H1 (cell line): ENCODE results near the gene HLA-DMB. TPM values are rescaled to one million over a fixed set of nuclear protein-coding genes. Genes with fewer than 3 reads are reported as not detected.

ENCODE experiments used
- CTCF ChIA-PET: fragments of 300-600 bp; sonication (Branson Sonifier 250); formaldehyde crosslinking; loops from one replicate; lab custom pipeline; 2021; ENCODE audit not compliant: partially characterized antibody; lab: Charles Lee
- POLR2A ChIA-PET: fragments of 300-600 bp; sonication (Branson Sonifier 250); formaldehyde crosslinking; loops from one replicate; lab custom pipeline; 2021; ENCODE audit warnings: inconsistent platforms; ENCODE audit not compliant: partially characterized antibody; lab: Charles Lee
- DNase-seq, 2 experiments: peaks; one replicate each; pipeline versions ENCODE4 v3.0.0 to v3.0.0-alpha.2; 2010 to 2022; ENCODE audit warnings: low spot score in 2 of 2, low read depth in 1 of 2, mixed read lengths in 1 of 2
- FAIRE-seq: peaks from 2 replicates; lab custom pipeline; 2011; peaks lifted over from hg19 to GRCh38; lab: Jason Lieb, UNC
- H2AFZ ChIP-seq: 2 replicates; pipeline ENCODE4 v1.8.1; 2012; ENCODE audit warnings: low read length, inconsistent platforms
- H2AK5ac ChIP-seq: 2 replicates; pipeline ENCODE4 v1.6.1; 2013; ENCODE audit warnings: low read depth, low read length
- H2BK120ac ChIP-seq: replicated peaks from 2 replicates; pipeline ENCODE3; 2013; ENCODE audit warnings: low read depth, low read length, inconsistent platforms
- H2BK12ac ChIP-seq: 2 replicates; pipeline ENCODE4 v1.6.1; 2013; ENCODE audit warnings: low read depth, low read length
- H2BK15ac ChIP-seq: 2 replicates; pipeline ENCODE4 v1.6.1; 2013; ENCODE audit warnings: low read length
- H2BK20ac ChIP-seq: 2 replicates; pipeline ENCODE4 v1.6.1; 2013; ENCODE audit warnings: low read length
- H2BK5ac ChIP-seq: 2 replicates; pipeline ENCODE4 v1.6.1; 2013; ENCODE audit warnings: low read depth, low read length
- H3K14ac ChIP-seq: 2 replicates; pipeline ENCODE4 v1.6.1; 2013; ENCODE audit warnings: inconsistent platforms; ENCODE audit not compliant: insufficient read length
- H3K18ac ChIP-seq: 2 replicates; pipeline ENCODE4 v1.6.1; 2013; ENCODE audit warnings: low read length; ENCODE audit errors: extremely low read depth
- H3K23ac ChIP-seq: 2 replicates; pipeline ENCODE4 v1.6.1; 2013; ENCODE audit warnings: inconsistent platforms; ENCODE audit not compliant: insufficient read length
- H3K23me2 ChIP-seq: 2 replicates; pipeline ENCODE4 v1.6.1; 2013; ENCODE audit warnings: low read depth, low read length
- H3K27ac ChIP-seq: 2 replicates; pipeline ENCODE4 v1.6.1; 2011; ENCODE audit warnings: low read depth, low read length, inconsistent platforms
- H3K27me3 ChIP-seq, 4 experiments: replicated peaks in 1 of 4; 1 replicate in 1 of 4; 2 replicates in 3 of 4; pipeline versions ENCODE4 v1.6.1 to v1.8.1; 2011 to 2013; ENCODE audit warnings: low read length in 3 of 4, mild to moderate bottlenecking in 3 of 4, inconsistent platforms in 2 of 4, mixed read lengths in 2 of 4, moderate library complexity in 1 of 4; ENCODE audit not compliant: control insufficient read depth in 3 of 4, insufficient read depth in 3 of 4; ENCODE audit errors: extremely low read depth in 1 of 4
- H3K36me3 ChIP-seq, 4 experiments: 2 replicates each; pipeline versions ENCODE4 v1.6.1 to v1.8.1; 2011 to 2013; ENCODE audit warnings: mild to moderate bottlenecking in 4 of 4, low read length in 3 of 4, moderate library complexity in 2 of 4, control low read depth in 1 of 4, inconsistent platforms in 1 of 4; ENCODE audit not compliant: insufficient read depth in 4 of 4, control insufficient read depth in 2 of 4
- H3K4ac ChIP-seq: replicated peaks from 2 replicates; pipeline ENCODE3; 2013; ENCODE audit warnings: low read length, low read depth, mixed read lengths, inconsistent platforms; ENCODE audit not compliant: insufficient read length
- H3K4me1 ChIP-seq, 4 experiments: replicated peaks in 1 of 4; 1 replicate in 1 of 4; 2 replicates in 3 of 4; pipeline versions ENCODE4 v1.6.1 to v1.8.1; 2011 to 2013; ENCODE audit warnings: low read length in 3 of 4, inconsistent platforms in 2 of 4, mixed read lengths in 1 of 4; ENCODE audit not compliant: insufficient read depth in 4 of 4, control insufficient read depth in 3 of 4
- H3K4me2 ChIP-seq, 2 experiments: 2 replicates each; pipeline versions ENCODE4 v1.6.1 to v1.8.1; 2011 to 2013; ENCODE audit warnings: low read depth in 2 of 2, low read length in 2 of 2, control low read depth in 1 of 2, inconsistent platforms in 1 of 2, mild to moderate bottlenecking in 1 of 2; ENCODE audit not compliant: insufficient read depth in 1 of 2
- H3K4me3 ChIP-seq, 4 experiments: fragments of 200-600, 300-600 bp in 1 of 4; sonication (generic), shearing (Covaris generic), sonication (Bioruptor Twin) in 1 of 4; 2 replicates each; pipeline versions ENCODE4 v1.5.1 to v1.8.1; 2011 to 2016; ENCODE audit warnings: low read length in 4 of 4, low read depth in 3 of 4, control low read depth in 2 of 4, inconsistent platforms in 2 of 4, mild to moderate bottlenecking in 2 of 4, mixed read lengths in 1 of 4, moderate library complexity in 1 of 4; ENCODE audit not compliant: insufficient read depth in 2 of 4; ENCODE audit errors: extremely low read depth in 1 of 4
- H3K56ac ChIP-seq: replicated peaks from 2 replicates; pipeline ENCODE3; 2013; ENCODE audit warnings: low read depth, mild to moderate bottlenecking, mixed read lengths, low read length, inconsistent platforms; ENCODE audit not compliant: insufficient read length
- H3K79me1 ChIP-seq: 2 replicates; pipeline ENCODE4 v1.6.1; 2013; ENCODE audit warnings: low read depth, low read length, control low read depth
- H3K79me2 ChIP-seq, 2 experiments: 2 replicates each; pipeline versions ENCODE4 v1.6.1 to v1.8.1; 2012 to 2013; ENCODE audit warnings: low read length in 2 of 2, mild to moderate bottlenecking in 2 of 2, inconsistent platforms in 1 of 2; ENCODE audit not compliant: insufficient read depth in 2 of 2, control insufficient read depth in 1 of 2
- H3K9ac ChIP-seq, 4 experiments: replicated peaks in 1 of 4; 1 replicate in 1 of 4; 2 replicates in 3 of 4; pipeline versions ENCODE4 v1.6.1 to v1.8.1; 2011 to 2013; ENCODE audit warnings: low read depth in 3 of 4, low read length in 3 of 4, control low read depth in 2 of 4, mild to moderate bottlenecking in 2 of 4, moderate library complexity in 2 of 4, inconsistent platforms in 1 of 4; ENCODE audit errors: extremely low read depth in 1 of 4
- H3K9me3 ChIP-seq, 2 experiments: 2 replicates each; pipeline versions ENCODE4 v1.6.1 to v1.8.1; 2012 to 2013; ENCODE audit warnings: mild to moderate bottlenecking in 2 of 2, moderate library complexity in 2 of 2, control low read depth in 1 of 2, inconsistent platforms in 1 of 2, low read depth in 1 of 2, low read length in 1 of 2, mixed read lengths in 1 of 2; ENCODE audit not compliant: insufficient read depth in 2 of 2
- H4K20me1 ChIP-seq, 2 experiments: replicated peaks in 1 of 2; 2 replicates each; pipeline versions ENCODE3 to v1.8.1; 2011 to 2013; ENCODE audit warnings: inconsistent platforms in 2 of 2, low read length in 2 of 2, mild to moderate bottlenecking in 1 of 2; ENCODE audit not compliant: insufficient read depth in 2 of 2, control insufficient read depth in 1 of 2
- H4K5ac ChIP-seq: 2 replicates; pipeline ENCODE4 v1.6.1; 2013; ENCODE audit warnings: low read length, low read depth, mixed read lengths, inconsistent platforms; ENCODE audit not compliant: insufficient read length
- H4K8ac ChIP-seq: 2 replicates; pipeline ENCODE4 v1.8.0; 2013; ENCODE audit warnings: mild to moderate bottlenecking, moderate library complexity, low read length, inconsistent platforms; ENCODE audit not compliant: insufficient read depth; ENCODE audit errors: extremely low read depth
- H4K91ac ChIP-seq: replicated peaks from 2 replicates; pipeline ENCODE3; 2013; ENCODE audit warnings: low read length, mixed read lengths, inconsistent platforms; ENCODE audit not compliant: insufficient read length
- EGR1 ChIP-seq: IDR thresholded peaks from 2 replicates; pipeline ENCODE4 v1.6.1; 2011; ENCODE audit warnings: low read depth, low read length, borderline replicate concordance
- HDAC2 ChIP-seq, 2 experiments: fragments of 300-600 bp in 1 of 2; sonication (generic) in 1 of 2; IDR thresholded peaks; 2 replicates each; pipeline ENCODE4 v1.6.1; 2011 to 2012; ENCODE audit warnings: low read depth in 2 of 2, low read length in 2 of 2, mild to moderate bottlenecking in 2 of 2, moderate library complexity in 2 of 2, borderline replicate concordance in 1 of 2, inconsistent platforms in 1 of 2
- KDM1A ChIP-seq: fragments of 200-600, 300-600 bp; sonication (generic); IDR thresholded peaks from 2 replicates; pipeline ENCODE4 v1.7.1; 2016; ENCODE audit warnings: mild to moderate bottlenecking, low read length, borderline replicate concordance
- KDM5A ChIP-seq: fragments of 200-600 bp; IDR thresholded peaks from 2 replicates; pipeline ENCODE4 v1.7.1; 2012; ENCODE audit warnings: mild to moderate bottlenecking, low read length, inconsistent platforms, mixed read lengths
- MAX ChIP-seq: IDR thresholded peaks from 2 replicates; pipeline ENCODE4 v1.6.1; 2012; ENCODE audit warnings: inconsistent platforms
- PHF8 ChIP-seq: fragments of 200-600 bp; sonication (generic); conservative IDR thresholded peaks from 2 replicates; pipeline ENCODE4 v1.7.1; 2012; ENCODE audit warnings: low read depth, mild to moderate bottlenecking, inconsistent platforms, low read length, moderate library complexity
- POU5F1 ChIP-seq: IDR thresholded peaks from 2 replicates; pipeline ENCODE4 v1.6.1; 2011; ENCODE audit warnings: low read depth, mild to moderate bottlenecking, low read length, moderate library complexity
- SAP30 ChIP-seq: fragments of 300-600 bp; sonication (generic); IDR thresholded peaks from 2 replicates; pipeline ENCODE4 v1.7.1; 2012; ENCODE audit warnings: low read length, moderate library complexity, mild to moderate bottlenecking, inconsistent platforms; ENCODE audit not compliant: insufficient read depth, insufficient replicate concordance
- SIX5 ChIP-seq: IDR thresholded peaks from 2 replicates; pipeline ENCODE4 v1.6.1; 2011; ENCODE audit warnings: mild to moderate bottlenecking, low read depth, low read length
- SP2 ChIP-seq: IDR thresholded peaks from 2 replicates; pipeline ENCODE4 v1.6.1; 2012; ENCODE audit warnings: mild to moderate bottlenecking, low read length, inconsistent platforms
- TAF7 ChIP-seq: optimal IDR thresholded peaks from 2 replicates; pipeline ENCODE3; 2011; ENCODE audit warnings: low read depth, mild to moderate bottlenecking, inconsistent platforms, low read length, moderate library complexity, borderline replicate concordance
- polyA plus RNA-seq, 7 experiments: library from polyadenylated mRNA; depleted of rRNA in 3 of 7; stranded (reverse) in 5 of 7; unstranded in 2 of 7; fragments of >200 nt in 5 of 7; fragments of 200-250 nt in 2 of 7; gene quantifications; 1 replicate in 5 of 7; 2 replicates in 1 of 7; 4 replicates in 1 of 7; pipeline versions ENCODE4 v1.2.1 to v1.2.3, GENCODE V29; 2011 to 2013; ENCODE audit warnings: missing spikeins in 2 of 7, mixed read lengths in 2 of 7
- total RNA-seq: library from RNA; stranded (reverse); fragmentation: NEBNext Ultra II Directional; extraction: Animal tissue kit (Norgen Biotek cat#: 25700); gene quantifications from 2 replicates; pipeline ENCODE4 v1.2.1, GENCODE V29; 2021
- TF ChIP-seq, protein P1 (sequence below): IDR thresholded peaks from 2 replicates; pipeline ENCODE4 v1.6.1; 2011; ENCODE audit warnings: low read length, improper control_type of control experiment

Gene HLA-DMB
- total and polyA plus RNA-seq, 2 of the 8 experiments (the other 6 are each of a cell fraction or from before 2014, with no cell fraction given) = 2.7 to 4.7 TPM

GRCh38 chr6:32945953-32946352 is 5.1 kb upstream of the HLA-DMB start:
- no peak overlapping the region for H3K56ac ChIP-seq
- no peak overlapping the region for H2AFZ ChIP-seq
- no peak for FAIRE-seq
- H2BK5ac ChIP-seq = no peak overlapping the region
- H3K4me3 ChIP-seq = no peak overlapping the region
- H3K79me2 ChIP-seq = no peaks in the 10 kb centered on the region
- no peak overlapping the region for H2BK15ac ChIP-seq
- H2BK12ac ChIP-seq = no peak overlapping the region
- no peak overlapping the region for H3K23ac ChIP-seq
- H3K4me1 ChIP-seq = peaks cover 0 to 6% (median 3%) of the 10 kb centered on the region in 4 experiments; a peak in 5 of 7 replicates
- no peak overlapping the region for H3K9ac ChIP-seq
- no peaks in the 10 kb centered on the region for H3K79me1 ChIP-seq
- no peaks in the 10 kb centered on the region for H3K23me2 ChIP-seq
- H2AK5ac ChIP-seq = no peak overlapping the region
- H4K5ac ChIP-seq = no peak overlapping the region
- no peak overlapping the region for H2BK20ac ChIP-seq
- no peaks in the 10 kb centered on the region for H4K20me1 ChIP-seq
- H3K27ac ChIP-seq = no peak overlapping the region
- CTCF ChIA-PET = no interaction called here
- H3K9me3 ChIP-seq = no peaks in the 10 kb centered on the region
- H4K8ac ChIP-seq = no peak overlapping the region
- no peaks in the 10 kb centered on the region for H3K27me3 ChIP-seq
- no peak for DNase-seq
- no peak overlapping the region for H3K18ac ChIP-seq
- no peak overlapping the region for H3K4me2 ChIP-seq
- POLR2A ChIA-PET = no interaction called here
- H4K91ac ChIP-seq = no peak overlapping the region
- no peak overlapping the region for H3K4ac ChIP-seq
- H2BK120ac ChIP-seq = no peak overlapping the region
- H3K36me3 ChIP-seq = no peaks in the 10 kb centered on the region
- H3K14ac ChIP-seq = no peak overlapping the region
- no peak for TF ChIP-seq KDM1A
- no peak for TF ChIP-seq KDM5A
- TF ChIP-seq MAX = no peak
- TF ChIP-seq SIX5 = no peak
- TF ChIP-seq SP2 = no peak
- no peak for TF ChIP-seq TAF7
- TF ChIP-seq POU5F1 = no peak
- no peak for TF ChIP-seq PHF8
- TF ChIP-seq HDAC2 (IDR thresholded peaks at IDR 0.05; ENCODE audit: borderline replicate concordance in 1 of 2, low read depth in 2 of 2, low read length in 2 of 2) = no peak
- no peak for TF ChIP-seq EGR1
- TF ChIP-seq SAP30 = no peak
- TF ChIP-seq, protein P1, sequence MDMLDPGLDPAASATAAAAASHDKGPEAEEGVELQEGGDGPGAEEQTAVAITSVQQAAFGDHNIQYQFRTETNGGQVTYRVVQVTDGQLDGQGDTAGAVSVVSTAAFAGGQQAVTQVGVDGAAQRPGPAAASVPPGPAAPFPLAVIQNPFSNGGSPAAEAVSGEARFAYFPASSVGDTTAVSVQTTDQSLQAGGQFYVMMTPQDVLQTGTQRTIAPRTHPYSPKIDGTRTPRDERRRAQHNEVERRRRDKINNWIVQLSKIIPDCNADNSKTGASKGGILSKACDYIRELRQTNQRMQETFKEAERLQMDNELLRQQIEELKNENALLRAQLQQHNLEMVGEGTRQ = no peak
